AG04450 (cell line): ENCODE measurements around the gene BPIFB4. TPM values are rescaled to one million over a fixed set of nuclear protein-coding genes. Genes with fewer than 3 reads are reported as not detected.
"Not testable (repeated sequence)": the region's sequence is repeated elsewhere in the genome, so short reads cannot be mapped to it uniquely, and the experiment has no call there.

Experiments used
- CTCF ChIA-PET: fragments of 300-600, 350-600 bp; formaldehyde crosslinking; extraction: SDS; loops from one replicate; lab custom pipeline; 2022; ENCODE audit warnings: antibody characterized with exemption, inconsistent platforms; lab: Charles Lee
- POLR2A ChIA-PET: fragments of 350-600 bp; formaldehyde crosslinking; extraction: SDS; loops from one replicate; lab custom pipeline; 2021; ENCODE audit warnings: antibody characterized with exemption, inconsistent platforms; lab: Yijun Ruan, JAX
- DNase-seq: peaks from one replicate; pipeline ENCODE4 v3.0.0-alpha.2; 2011; ENCODE audit warnings: low read depth, low spot score
- H3K27ac ChIP-seq: one replicate; pipeline ENCODE4 v1.5.1; 2012; ENCODE audit warnings: low read depth, low read length, control low read depth
- H3K27me3 ChIP-seq: one replicate; pipeline ENCODE4 v1.6.0; 2012; ENCODE audit warnings: low read length; ENCODE audit not compliant: control insufficient read depth, insufficient read depth
- H3K4me3 ChIP-seq: 2 replicates; pipeline ENCODE4 v1.5.1; 2011; ENCODE audit warnings: mild to moderate bottlenecking, low read depth, low read length, control low read depth
- H3K9me3 ChIP-seq: 2 replicates; pipeline ENCODE4 v1.5.1; 2012; ENCODE audit warnings: low read length; ENCODE audit not compliant: control insufficient read depth, insufficient read depth
- CTCF ChIP-seq: IDR thresholded peaks from 2 replicates; pipeline ENCODE4 v1.5.1; 2011; ENCODE audit warnings: low read depth, low read length, control low read depth, inconsistent platforms
- polyA plus RNA-seq: library from polyadenylated mRNA; depleted of rRNA; stranded (reverse); fragments of >200 nt; gene quantifications from 2 replicates; pipeline ENCODE4 v1.2.3, GENCODE V29; 2011

Gene BPIFB4
- polyA plus RNA-seq, 1 experiment: not detected

GRCh38 chr20:33112547-33113386 lies 33.3 kb downstream of the BPIFB4 start:
- ChIA-PET CTCF (no interaction called here), POLR2A (no interaction called here)
- Histone ChIP-seq H3K4me3 (no peak overlapping the region), H3K27me3 (no peaks in the 10 kb centered on the region), H3K9me3 (no peaks in the 10 kb centered on the region), H3K27ac (no peak overlapping the region)
- TF ChIP-seq CTCF: no peak
- no peak for DNase-seq

GRCh38 chr20:33113387-33113908 lies 34.0 kb downstream of the BPIFB4 start:
- no peaks in the 10 kb centered on the region for H3K9me3 ChIP-seq
- H3K27ac ChIP-seq: no peak overlapping the region
- ChIA-PET POLR2A (no interaction called here), CTCF (interaction anchor here (0.6 kb wide), 1 partner anchor 10 kb away, joined by 4 read pairs; no protein-coding TSS in a partner anchor)
- no peak overlapping the region for H3K4me3 ChIP-seq
- H3K27me3 ChIP-seq: no peaks in the 10 kb centered on the region
- no peak for DNase-seq
- no peak for TF ChIP-seq CTCF

GRCh38 chr20:33115501-33115900 lies 36.1 kb downstream of the BPIFB4 start:
- CTCF ChIA-PET, H3K9me3 ChIP-seq: not testable (repeated sequence)

GRCh38 chr20:33119725-33120720 lies 40.6 kb downstream of the BPIFB4 start:
- H3K27me3 ChIP-seq: no peaks in the 10 kb centered on the region
- CTCF ChIA-PET: no interaction called here
- TF ChIP-seq CTCF: no peak
- H3K9me3 ChIP-seq: no peaks in the 10 kb centered on the region
- no peak for DNase-seq
- H3K27ac ChIP-seq: no peak overlapping the region
- POLR2A ChIA-PET: no interaction called here
- H3K4me3 ChIP-seq: no peak overlapping the region

More at GRCh38 chr20:33115501-33115900, 36.1 kb downstream of the BPIFB4 start:
- H3K27me3 ChIP-seq, H3K4me3 ChIP-seq, POLR2A ChIA-PET, H3K27ac ChIP-seq, DNase-seq: not testable (repeated sequence)

GRCh38 chr20:33120934-33121333 lies 41.5 kb downstream of the BPIFB4 start:
- no peaks in the 10 kb centered on the region for H3K9me3 ChIP-seq
- no peak for DNase-seq
- no peak for TF ChIP-seq CTCF
- H3K4me3 ChIP-seq: no peak overlapping the region
- ChIA-PET CTCF (interaction anchor here (0.6 kb wide), 1 partner anchor 85 kb away, joined by 3 read pairs; no protein-coding TSS in a partner anchor), POLR2A (no interaction called here)
- H3K27me3 ChIP-seq: no peaks in the 10 kb centered on the region
- no peak overlapping the region for H3K27ac ChIP-seq

- DNase-seq, H3K27ac ChIP-seq, H3K4me3 ChIP-seq, H3K27me3 ChIP-seq, POLR2A ChIA-PET, CTCF ChIA-PET, H3K9me3 ChIP-seq: not testable (repeated sequence)
These were observed 42.9 kb downstream of the BPIFB4 start for GRCh38 chr20:33122297-33122696.
